ENCODE measurements around the gene RNASEH2C. TPM values are rescaled to one million over a fixed set of nuclear protein-coding genes. Genes with fewer than 3 reads are reported as not detected.
"Not testable (repeated sequence)": the region's sequence is repeated elsewhere in the genome, so short reads cannot be mapped to it uniquely, and the experiment has no call there.

RNASEH2C gene
- total RNA-seq, 1 experiment from 2014 or later, result 57.7 TPM

DNA sequence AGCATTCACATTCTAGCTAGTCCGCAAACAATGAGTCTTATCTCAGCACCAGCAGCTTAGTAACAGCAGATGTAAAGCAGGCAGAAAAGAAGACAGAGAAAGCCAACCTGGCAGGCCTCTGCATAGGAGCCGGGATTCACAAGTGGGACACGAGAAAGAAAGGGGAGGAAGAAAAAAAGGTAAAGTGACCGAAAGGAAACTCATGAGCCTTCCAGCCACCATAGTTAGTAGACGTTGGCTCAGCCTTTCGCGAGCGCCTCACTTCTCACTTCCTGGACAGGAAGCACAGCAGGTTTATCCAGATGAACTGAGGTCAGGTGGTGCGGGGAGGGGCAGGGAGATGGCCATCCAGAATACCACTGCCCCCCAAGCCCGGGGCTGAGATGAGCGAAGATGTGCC is 28.2 kb downstream of the RNASEH2C start:
- H2BK12ac ChIP-seq (ENCODE audit: insufficient read length, low read depth, low read length), result no peak overlapping the region
- no peak overlapping the region for H3K4me3 Mint-ChIP-seq
- H3K9me3 Mint-ChIP-seq, result no peaks in the 10 kb centered on the region
- no peak overlapping the region for H3K23ac ChIP-seq (ENCODE audit: insufficient read length, low read depth, low read length)
- no peak for TF ChIP-seq CTCF (conservative IDR thresholded peaks at IDR 0.05)
- no peak overlapping the region for H3K18ac ChIP-seq (ENCODE audit: insufficient read length, low read depth, low read length)
- H3K27ac ChIP-seq (ENCODE audit: insufficient read length, low read depth, low read length), result no peak overlapping the region
- no peak overlapping the region for H4K5ac ChIP-seq (ENCODE audit: insufficient read length, low read depth, low read length)
- H4K20me1 ChIP-seq (ENCODE audit: control insufficient read depth, insufficient read depth, insufficient read length), result no peaks in the 10 kb centered on the region
- no peak overlapping the region for H3K9ac ChIP-seq (ENCODE audit: extremely low read depth, insufficient read length, low read length)
- H3K9me3 ChIP-seq (ENCODE audit: control insufficient read depth, low read depth, low read length), result no peaks in the 10 kb centered on the region
- H2BK15ac ChIP-seq (ENCODE audit: low read depth, low read length), result no peak overlapping the region
- no peak overlapping the region for H3K56ac ChIP-seq (ENCODE audit: insufficient read length, low read depth, low read length)
- no peak overlapping the region for H2BK120ac ChIP-seq (ENCODE audit: low read depth, low read length, poor library complexity, severe bottlenecking)
- no peaks in the 10 kb centered on the region for H3K36me3 Mint-ChIP-seq (ENCODE audit: insufficient read depth in 1 of 3, low read depth in 3 of 3)
- no peak overlapping the region for H3T11ph ChIP-seq (ENCODE audit: low read length)
- H3K4me1 Mint-ChIP-seq, result peaks cover 10 to 13% of the 10 kb centered on the region in 2 experiments
- no peaks in the 10 kb centered on the region for H3K4me1 ChIP-seq (ENCODE audit: insufficient read depth, low read length)
- H3K79me1 ChIP-seq (ENCODE audit: insufficient read depth, low read depth, low read length, poor library complexity, severe bottlenecking), result no peaks in the 10 kb centered on the region
- no peak overlapping the region for H4K91ac ChIP-seq (ENCODE audit: insufficient read length, low read depth, low read length)
- no peak overlapping the region for H3K14ac ChIP-seq (ENCODE audit: insufficient read depth, low read length)
- no peak overlapping the region for H3K4me2 ChIP-seq (ENCODE audit: insufficient read depth, insufficient read length, low read length)
- no peak for DNase-seq
- H2AK5ac ChIP-seq (ENCODE audit: insufficient read length, low read length), result no peak overlapping the region
- H3K4ac ChIP-seq (ENCODE audit: low read depth, low read length), result no peak overlapping the region
- no peaks in the 10 kb centered on the region for H3K27me3 ChIP-seq (ENCODE audit: insufficient read depth, low read length)
- H2BK20ac ChIP-seq (ENCODE audit: low read depth, low read length, poor library complexity, severe bottlenecking), result no peak overlapping the region
- peaks cover 6% of the 10 kb centered on the region; the same call in 1 of the 2 replicates for H3K27me3 Mint-ChIP-seq (ENCODE audit: low read depth)
- no peaks in the 10 kb centered on the region for H3K79me2 ChIP-seq (ENCODE audit: insufficient read depth, low read length)
- H3K23me2 ChIP-seq (ENCODE audit: insufficient read length, low read depth, low read length, poor library complexity, severe bottlenecking), result no peaks in the 10 kb centered on the region
- peak overlapping the region in 1 of 3 experiments; percentile 50; a peak in 2 of 7 replicates for H3K27ac Mint-ChIP-seq
- WGBS (ENCODE audit: extremely low coverage, insufficient read length, low lambda C conversion rate), result no CpG with 5 or more reads among the region's 11 CpGs
- H2AFZ ChIP-seq (ENCODE audit: low read length), result no peak overlapping the region
- no peak overlapping the region for H4K8ac ChIP-seq (replicated peaks; ENCODE audit: insufficient read length, low read depth, low read length)
- no peak overlapping the region for H2BK5ac ChIP-seq (ENCODE audit: insufficient read length, low read length)

- not testable (repeated sequence) for H3K27ac Mint-ChIP-seq; H3K36me3 Mint-ChIP-seq (ENCODE audit: insufficient read depth in 1 of 3, low read depth in 3 of 3); H3K9me3 ChIP-seq (ENCODE audit: control insufficient read depth, low read depth, low read length); H2BK20ac ChIP-seq (ENCODE audit: low read depth, low read length, poor library complexity, severe bottlenecking); H3K56ac ChIP-seq (ENCODE audit: insufficient read length, low read depth, low read length); H3K9me3 Mint-ChIP-seq; H3K4ac ChIP-seq (ENCODE audit: low read depth, low read length); H3K4me1 ChIP-seq (ENCODE audit: insufficient read depth, low read length); DNase-seq; H4K91ac ChIP-seq (ENCODE audit: insufficient read length, low read depth, low read length); H3K9ac ChIP-seq (ENCODE audit: extremely low read depth, insufficient read length, low read length); H2BK12ac ChIP-seq (ENCODE audit: insufficient read length, low read depth, low read length); H3K79me1 ChIP-seq (ENCODE audit: insufficient read depth, low read depth, low read length, poor library complexity, severe bottlenecking); H3K18ac ChIP-seq (ENCODE audit: insufficient read length, low read depth, low read length); H3K79me2 ChIP-seq (ENCODE audit: insufficient read depth, low read length); H3K27me3 Mint-ChIP-seq (ENCODE audit: low read depth); H2BK5ac ChIP-seq (ENCODE audit: insufficient read length, low read length); H2BK120ac ChIP-seq (ENCODE audit: low read depth, low read length, poor library complexity, severe bottlenecking); H3K23ac ChIP-seq (ENCODE audit: insufficient read length, low read depth, low read length); H2AFZ ChIP-seq (ENCODE audit: low read length); H4K5ac ChIP-seq (ENCODE audit: insufficient read length, low read depth, low read length); H3K4me2 ChIP-seq (ENCODE audit: insufficient read depth, insufficient read length, low read length); H2BK15ac ChIP-seq (ENCODE audit: low read depth, low read length); H3K14ac ChIP-seq (ENCODE audit: insufficient read depth, low read length); H3K27ac ChIP-seq (ENCODE audit: insufficient read length, low read depth, low read length); H3K27me3 ChIP-seq (ENCODE audit: insufficient read depth, low read length); H3K23me2 ChIP-seq (ENCODE audit: insufficient read length, low read depth, low read length, poor library complexity, severe bottlenecking); H4K20me1 ChIP-seq (ENCODE audit: control insufficient read depth, insufficient read depth, insufficient read length); H2AK5ac ChIP-seq (ENCODE audit: insufficient read length, low read length); H3T11ph ChIP-seq (ENCODE audit: low read length); H3K4me3 Mint-ChIP-seq; H4K8ac ChIP-seq (replicated peaks; ENCODE audit: insufficient read length, low read depth, low read length)
- H3K4me1 Mint-ChIP-seq, result peaks cover 10 to 13% of the 10 kb centered on the region in 2 experiments
- no CpG with 5 or more reads among the region's 8 CpGs for WGBS (ENCODE audit: extremely low coverage, insufficient read length, low lambda C conversion rate)
Measured at GRCh38 chr11:65691847-65692246, 28.8 kb downstream of the RNASEH2C start.
